Measurements from ENCODE around the gene TSPAN4. TPM values are rescaled to one million over a fixed set of nuclear protein-coding genes. Genes with fewer than 3 reads are reported as not detected.
A peak's percentile ranks its signal among the peaks of the same experiment; 100 is the strongest.

Gene TSPAN4
- total RNA-seq, 1 donor from 2014 or later: 175 TPM

GRCh38 chr11:802018-802617 is 40.5 kb upstream of the TSPAN4 start:
- TF ChIP-seq, protein P1, sequence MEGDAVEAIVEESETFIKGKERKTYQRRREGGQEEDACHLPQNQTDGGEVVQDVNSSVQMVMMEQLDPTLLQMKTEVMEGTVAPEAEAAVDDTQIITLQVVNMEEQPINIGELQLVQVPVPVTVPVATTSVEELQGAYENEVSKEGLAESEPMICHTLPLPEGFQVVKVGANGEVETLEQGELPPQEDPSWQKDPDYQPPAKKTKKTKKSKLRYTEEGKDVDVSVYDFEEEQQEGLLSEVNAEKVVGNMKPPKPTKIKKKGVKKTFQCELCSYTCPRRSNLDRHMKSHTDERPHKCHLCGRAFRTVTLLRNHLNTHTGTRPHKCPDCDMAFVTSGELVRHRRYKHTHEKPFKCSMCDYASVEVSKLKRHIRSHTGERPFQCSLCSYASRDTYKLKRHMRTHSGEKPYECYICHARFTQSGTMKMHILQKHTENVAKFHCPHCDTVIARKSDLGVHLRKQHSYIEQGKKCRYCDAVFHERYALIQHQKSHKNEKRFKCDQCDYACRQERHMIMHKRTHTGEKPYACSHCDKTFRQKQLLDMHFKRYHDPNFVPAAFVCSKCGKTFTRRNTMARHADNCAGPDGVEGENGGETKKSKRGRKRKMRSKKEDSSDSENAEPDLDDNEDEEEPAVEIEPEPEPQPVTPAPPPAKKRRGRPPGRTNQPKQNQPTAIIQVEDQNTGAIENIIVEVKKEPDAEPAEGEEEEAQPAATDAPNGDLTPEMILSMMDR (IDR thresholded peaks at IDR 0.05): no peak
- H3K27ac Mint-ChIP-seq (ENCODE audit: unreplicated experiment): no peak overlapping the region
- H3K4me3 Mint-ChIP-seq (ENCODE audit: unreplicated experiment): no peak overlapping the region
- H3K36me3 Mint-ChIP-seq (ENCODE audit: unreplicated experiment): no peaks in the 10 kb centered on the region
- no peaks in the 10 kb centered on the region for H3K9me3 Mint-ChIP-seq (ENCODE audit: unreplicated experiment)
- no peaks in the 10 kb centered on the region for H3K27me3 Mint-ChIP-seq (ENCODE audit: unreplicated experiment)
- no peak for DNase-seq (ENCODE audit: extremely low spot score, unreplicated experiment)
- H3K4me1 Mint-ChIP-seq (ENCODE audit: unreplicated experiment): peaks cover 8% of the 10 kb centered on the region

- Mint-ChIP-seq H3K4me3 (ENCODE audit: unreplicated experiment) (peak overlapping the region; percentile 29), H3K27me3 (ENCODE audit: unreplicated experiment) (no peaks in the 10 kb centered on the region), H3K36me3 (ENCODE audit: unreplicated experiment) (no peaks in the 10 kb centered on the region), H3K4me1 (ENCODE audit: unreplicated experiment) (peaks cover 9% of the 10 kb centered on the region), H3K9me3 (ENCODE audit: unreplicated experiment) (no peaks in the 10 kb centered on the region), H3K27ac (ENCODE audit: unreplicated experiment) (no peak overlapping the region)
- TF ChIP-seq, protein P1 (IDR thresholded peaks at IDR 0.05): no peak
- no peak for DNase-seq (ENCODE audit: extremely low spot score, unreplicated experiment)
Measured at GRCh38 chr11:802693-803466, 39.8 kb upstream of the TSPAN4 start.

DNA sequence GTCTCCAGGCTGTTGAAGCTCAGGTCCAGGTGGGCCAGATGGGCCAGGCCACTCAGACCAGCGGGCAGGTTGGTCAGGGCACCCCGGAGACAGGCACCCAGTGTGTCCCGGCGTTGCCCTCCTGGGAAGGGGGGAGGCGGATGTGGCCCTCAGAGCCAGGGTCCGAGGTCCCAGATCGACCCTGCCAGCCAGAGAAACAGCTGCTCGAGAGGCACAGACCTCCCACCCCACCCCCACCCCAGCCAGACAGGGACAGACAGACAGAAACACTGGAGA is 39.2 kb upstream of the TSPAN4 start:
- Mint-ChIP-seq H3K27ac (ENCODE audit: unreplicated experiment) (no peak overlapping the region), H3K9me3 (ENCODE audit: unreplicated experiment) (no peaks in the 10 kb centered on the region), H3K27me3 (ENCODE audit: unreplicated experiment) (no peaks in the 10 kb centered on the region), H3K36me3 (ENCODE audit: unreplicated experiment) (no peaks in the 10 kb centered on the region), H3K4me3 (ENCODE audit: unreplicated experiment) (no peak overlapping the region), H3K4me1 (ENCODE audit: unreplicated experiment) (peaks cover 12% of the 10 kb centered on the region)
- TF ChIP-seq, protein P1 (IDR thresholded peaks at IDR 0.05): no peak
- DNase-seq (ENCODE audit: extremely low spot score, unreplicated experiment): no peak

- peak; percentile 82 for DNase-seq (ENCODE audit: extremely low spot score, unreplicated experiment)
- peak overlapping the region; percentile 18 for H3K27ac Mint-ChIP-seq (ENCODE audit: unreplicated experiment)
- H3K9me3 Mint-ChIP-seq (ENCODE audit: unreplicated experiment): no peaks in the 10 kb centered on the region
Measured at GRCh38 chr11:803770-804598, 38.7 kb upstream of the TSPAN4 start.

More at GRCh38 chr11:803770-804598, 38.7 kb upstream of the TSPAN4 start:
- no peaks in the 10 kb centered on the region for H3K27me3 Mint-ChIP-seq (ENCODE audit: unreplicated experiment)
- TF ChIP-seq, protein P1 (IDR thresholded peaks at IDR 0.05): no peak
- peak overlapping the region; percentile 68 for H3K4me3 Mint-ChIP-seq (ENCODE audit: unreplicated experiment)
- H3K4me1 Mint-ChIP-seq (ENCODE audit: unreplicated experiment): peaks cover 18% of the 10 kb centered on the region
- H3K36me3 Mint-ChIP-seq (ENCODE audit: unreplicated experiment): no peaks in the 10 kb centered on the region
